KMS-11 (cell line): ENCODE measurements around the gene NDST3.
A peak's percentile ranks its signal among the peaks of the same experiment; 100 is the strongest.

Source experiments
- H2AFZ ChIP-seq: fragments of 200-600 bp; sonication (generic); 2 replicates; pipeline ENCODE4 v1.6.1; 2016; ENCODE audit warnings: antibody characterized with exemption, mixed run types, low read depth
- H3K27ac ChIP-seq: fragments of 200-600 bp; sonication (generic); 2 replicates; pipeline ENCODE4 v1.6.1; 2016; ENCODE audit warnings: mild to moderate bottlenecking, mixed run types
- H3K27me3 ChIP-seq: fragments of 200-600 bp; sonication (generic); 2 replicates; pipeline ENCODE4 v1.6.1; 2017; ENCODE audit warnings: mild to moderate bottlenecking, low read depth, mixed run types, moderate library complexity; ENCODE audit not compliant: insufficient read depth
- H3K36me3 ChIP-seq: fragments of 200-600 bp; sonication (generic); 2 replicates; pipeline ENCODE4 v1.6.1; 2017; ENCODE audit warnings: mild to moderate bottlenecking, mixed run types; ENCODE audit not compliant: insufficient read depth
- H3K4me1 ChIP-seq: fragments of 200-600 bp; sonication (generic); 2 replicates; pipeline ENCODE4 v1.6.1; 2016; ENCODE audit warnings: mild to moderate bottlenecking, low read depth, mixed run types; ENCODE audit not compliant: poor library complexity, severe bottlenecking
- H3K4me2 ChIP-seq: fragments of 200-600 bp; sonication (generic); 2 replicates; pipeline ENCODE4 v1.7.0; 2016; ENCODE audit warnings: mild to moderate bottlenecking, mixed run types
- H3K4me3 ChIP-seq: fragments of 200-600 bp; sonication (generic); IDR thresholded peaks from 2 replicates; pipeline ENCODE4 v1.6.1; 2017; ENCODE audit warnings: low read depth, low read length, mixed read lengths; ENCODE audit not compliant: insufficient read depth
- H3K79me2 ChIP-seq: fragments of 200-600 bp; sonication (generic); 2 replicates; pipeline ENCODE4 v1.6.1; 2016; ENCODE audit warnings: low read depth, mixed run types; ENCODE audit not compliant: insufficient read depth
- H3K9ac ChIP-seq: fragments of 200-600 bp; sonication (generic); 2 replicates; pipeline ENCODE4 v1.6.1; 2016; ENCODE audit warnings: mild to moderate bottlenecking, mixed run types
- H4K20me1 ChIP-seq: fragments of 200-600 bp; sonication (generic); 2 replicates; pipeline ENCODE4 v1.6.1; 2016; ENCODE audit warnings: mild to moderate bottlenecking, mixed run types; ENCODE audit not compliant: insufficient read depth
- TF ChIP-seq, protein P1 (sequence below): fragments of 200-600 bp; sonication (generic); conservative IDR thresholded peaks from 2 replicates; pipeline ENCODE4 v1.6.1; 2017; ENCODE audit warnings: low read depth, mild to moderate bottlenecking, antibody characterized with exemption, low read length, moderate library complexity, mixed read lengths

NDST3 gene

DNA sequence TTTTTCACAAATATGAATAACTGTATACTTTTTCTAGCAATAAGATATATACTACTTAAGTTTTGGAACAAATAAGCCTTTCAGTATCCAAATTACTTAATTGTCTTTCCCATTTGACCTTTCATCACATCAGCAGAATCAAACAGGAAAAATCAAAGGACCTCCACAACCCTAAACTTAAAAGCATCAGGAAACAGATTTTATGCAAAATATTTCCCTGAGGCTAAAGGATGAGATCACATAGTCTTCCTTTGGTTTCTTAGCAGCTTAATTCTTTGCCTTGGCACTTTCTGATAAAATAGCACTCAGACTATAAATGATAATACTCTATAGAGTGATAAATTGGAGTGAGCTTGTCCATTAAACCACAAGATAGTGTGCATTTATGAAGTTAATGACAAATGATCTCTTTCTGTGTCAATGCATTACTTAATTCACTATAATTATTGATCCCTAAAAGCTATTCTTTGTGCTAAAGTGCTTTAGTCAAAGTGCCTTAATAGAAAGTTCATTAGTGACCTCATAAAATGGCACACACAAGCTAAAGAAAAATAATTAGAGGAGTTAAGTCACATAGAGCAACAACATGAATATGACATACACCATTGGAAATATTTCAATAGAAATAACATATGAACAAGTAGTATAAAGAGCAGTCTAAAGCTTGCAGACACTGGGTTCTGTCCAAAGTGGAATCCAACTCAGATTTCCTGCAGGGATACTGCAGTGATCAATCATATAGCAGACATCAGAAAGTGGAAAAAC is 15.7 kb upstream of the NDST3 start:
- Histone ChIP-seq H3K4me2 (no peak overlapping the region), H3K36me3 (no peaks in the 10 kb centered on the region), H3K4me3 (no peak overlapping the region), H4K20me1 (no peaks in the 10 kb centered on the region), H3K27ac (no peak overlapping the region), H2AFZ (no peak overlapping the region), H3K79me2 (no peaks in the 10 kb centered on the region), H3K4me1 (no peaks in the 10 kb centered on the region), H3K9ac (no peak overlapping the region; the same call in 1 of the 2 replicates), H3K27me3 (no peaks in the 10 kb centered on the region)
- TF ChIP-seq, protein P1, sequence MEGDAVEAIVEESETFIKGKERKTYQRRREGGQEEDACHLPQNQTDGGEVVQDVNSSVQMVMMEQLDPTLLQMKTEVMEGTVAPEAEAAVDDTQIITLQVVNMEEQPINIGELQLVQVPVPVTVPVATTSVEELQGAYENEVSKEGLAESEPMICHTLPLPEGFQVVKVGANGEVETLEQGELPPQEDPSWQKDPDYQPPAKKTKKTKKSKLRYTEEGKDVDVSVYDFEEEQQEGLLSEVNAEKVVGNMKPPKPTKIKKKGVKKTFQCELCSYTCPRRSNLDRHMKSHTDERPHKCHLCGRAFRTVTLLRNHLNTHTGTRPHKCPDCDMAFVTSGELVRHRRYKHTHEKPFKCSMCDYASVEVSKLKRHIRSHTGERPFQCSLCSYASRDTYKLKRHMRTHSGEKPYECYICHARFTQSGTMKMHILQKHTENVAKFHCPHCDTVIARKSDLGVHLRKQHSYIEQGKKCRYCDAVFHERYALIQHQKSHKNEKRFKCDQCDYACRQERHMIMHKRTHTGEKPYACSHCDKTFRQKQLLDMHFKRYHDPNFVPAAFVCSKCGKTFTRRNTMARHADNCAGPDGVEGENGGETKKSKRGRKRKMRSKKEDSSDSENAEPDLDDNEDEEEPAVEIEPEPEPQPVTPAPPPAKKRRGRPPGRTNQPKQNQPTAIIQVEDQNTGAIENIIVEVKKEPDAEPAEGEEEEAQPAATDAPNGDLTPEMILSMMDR, result no peak

DNA sequence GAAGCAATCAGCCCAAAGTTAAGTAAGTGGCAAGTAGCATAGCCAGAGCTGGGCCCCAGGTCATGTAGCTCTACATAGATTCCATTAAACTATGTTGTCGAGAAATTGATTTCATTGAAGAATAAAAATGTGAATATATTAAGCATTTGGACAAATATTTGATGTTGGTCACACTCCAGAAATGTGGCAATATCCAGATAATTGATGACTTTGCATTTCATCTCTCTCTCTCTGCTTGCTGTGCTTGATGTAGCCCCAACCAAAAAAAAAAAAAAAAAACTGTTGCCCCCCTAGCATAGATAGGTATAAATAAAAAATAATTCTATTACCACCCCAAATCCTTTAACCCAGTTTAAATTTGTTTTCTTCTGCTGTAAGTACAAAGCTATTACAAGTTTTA is 7.5 kb upstream of the NDST3 start:
- no peaks in the 10 kb centered on the region for H3K36me3 ChIP-seq
- TF ChIP-seq, protein P1, result no peak
- no peaks in the 10 kb centered on the region for H3K4me1 ChIP-seq
- H4K20me1 ChIP-seq, result no peaks in the 10 kb centered on the region
- no peak overlapping the region for H3K9ac ChIP-seq
- no peak overlapping the region for H3K27ac ChIP-seq
- H3K4me2 ChIP-seq, result no peak overlapping the region
- H3K79me2 ChIP-seq, result no peaks in the 10 kb centered on the region
- no peak overlapping the region for H3K4me3 ChIP-seq
- H3K27me3 ChIP-seq, result no peaks in the 10 kb centered on the region
- no peak overlapping the region for H2AFZ ChIP-seq

DNA sequence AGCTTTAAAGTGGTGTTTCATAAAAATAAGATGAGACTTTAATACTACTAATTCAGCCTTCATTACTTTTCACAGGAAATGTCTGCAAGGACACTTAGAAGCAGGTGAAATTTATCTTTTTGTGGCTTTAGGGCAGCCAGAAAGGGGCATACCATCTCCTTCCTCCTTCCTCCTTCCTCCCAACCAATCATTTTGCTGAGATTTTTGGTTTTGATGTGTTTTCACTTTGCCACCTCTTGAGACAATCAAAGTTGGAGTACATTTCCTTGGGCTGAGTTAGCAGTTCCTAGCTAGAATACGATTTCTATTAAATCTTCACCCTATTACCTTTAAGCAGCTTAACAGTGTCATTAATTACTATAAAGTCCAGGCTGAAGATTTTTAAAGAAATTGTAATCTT is 5.1 kb upstream of the NDST3 start:
- TF ChIP-seq, protein P1, result no peak
- no peaks in the 10 kb centered on the region for H3K27me3 ChIP-seq

DNA sequence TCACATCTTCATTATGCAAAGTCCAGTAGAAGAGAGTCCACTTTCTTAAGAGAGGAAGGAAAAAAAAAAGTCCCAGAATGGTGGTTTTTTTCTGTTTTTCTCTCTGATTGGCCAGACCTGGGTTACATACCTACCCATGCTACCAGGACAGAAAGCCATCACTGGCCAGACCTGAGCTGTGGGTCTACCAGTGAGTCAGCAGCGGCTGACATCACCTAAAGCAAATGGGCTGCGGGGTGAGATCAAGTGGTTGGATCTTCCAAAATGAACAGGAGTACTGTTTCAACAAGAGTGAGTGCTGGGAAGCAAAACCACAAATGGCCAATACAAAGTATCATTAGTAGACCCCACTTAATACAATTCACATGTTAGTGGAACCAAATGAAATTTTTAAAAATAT is 1.6 kb upstream of the NDST3 start:
- H3K4me2 ChIP-seq, result peak overlapping the region; percentile 44; the same call in 1 of the 2 replicates
- no peak overlapping the region for H3K9ac ChIP-seq
- TF ChIP-seq, protein P1, result no peak
- H3K36me3 ChIP-seq, result no peaks in the 10 kb centered on the region
- H3K4me3 ChIP-seq, result no peak overlapping the region
- H3K4me1 ChIP-seq, result no peaks in the 10 kb centered on the region
- H3K27ac ChIP-seq, result no peak overlapping the region
- no peaks in the 10 kb centered on the region for H3K27me3 ChIP-seq
- H2AFZ ChIP-seq, result peak overlapping the region; percentile 44; the same call in 1 of the 2 replicates
- no peaks in the 10 kb centered on the region for H3K79me2 ChIP-seq
- H4K20me1 ChIP-seq, result no peaks in the 10 kb centered on the region

More for the DNA sequence above, 5.1 kb upstream of the NDST3 start:
- Histone ChIP-seq H2AFZ (no peak overlapping the region), H3K9ac (no peak overlapping the region), H3K4me2 (no peak overlapping the region), H3K27ac (no peak overlapping the region), H3K36me3 (no peaks in the 10 kb centered on the region), H3K79me2 (no peaks in the 10 kb centered on the region), H3K4me1 (no peaks in the 10 kb centered on the region), H3K4me3 (no peak overlapping the region), H4K20me1 (no peaks in the 10 kb centered on the region)
